GM12878 (cell line): ENCODE results near the gene ABHD15. TPM values are rescaled to one million over a fixed set of nuclear protein-coding genes. Genes with fewer than 3 reads are reported as not detected.
A peak's percentile ranks its signal among the peaks of the same experiment; 100 is the strongest.

Source experiments
- BACH1 ChIP-seq: fragments of 450-650 bp; IDR thresholded peaks from 2 replicates; pipeline ENCODE4 v1.6.1; 2017; ENCODE audit warnings: mild to moderate bottlenecking, borderline replicate concordance
- BHLHE40 ChIP-seq, 2 experiments: fragments of 450-650 bp in 1 of 2; IDR thresholded peaks; 2 replicates each; pipeline ENCODE4 v1.6.1; 2011 to 2017; ENCODE audit warnings: low read depth in 2 of 2, borderline replicate concordance in 1 of 2, improper control_type of control experiment in 1 of 2, low read length in 1 of 2, mild to moderate bottlenecking in 1 of 2
- CBX5 ChIP-seq: sonication (generic); IDR thresholded peaks from 2 replicates; pipeline ENCODE4 v1.6.1; 2016; ENCODE audit warnings: low read depth, moderate library complexity, mild to moderate bottlenecking, inconsistent platforms
- GABPA ChIP-seq: IDR thresholded peaks from 2 replicates; pipeline ENCODE4 v1.6.1; 2014; ENCODE audit warnings: antibody characterized with exemption, low read depth, mild to moderate bottlenecking, inconsistent platforms
- HCFC1 ChIP-seq: fragments of 150-350 bp; IDR thresholded peaks from 2 replicates; pipeline ENCODE4 v1.6.1; 2014; ENCODE audit warnings: low read length
- HDAC2 ChIP-seq: fragments of 200-600 bp; sonication (generic); IDR thresholded peaks from 2 replicates; pipeline ENCODE4 v1.6.1; 2017
- HDGF ChIP-seq: fragments of 450-650 bp; IDR thresholded peaks from 2 replicates; pipeline ENCODE4 v1.6.1; 2016; ENCODE audit warnings: antibody characterized with exemption
- MEF2B ChIP-seq: fragments of 450-650 bp; IDR thresholded peaks from 2 replicates; pipeline ENCODE4 v1.6.1; 2018; ENCODE audit warnings: mild to moderate bottlenecking, moderate library complexity; ENCODE audit not compliant: partially characterized antibody, poor library complexity, severe bottlenecking
- MYC ChIP-seq: IDR thresholded peaks from 2 replicates; pipeline ENCODE4 v1.6.1; 2011; ENCODE audit warnings: mild to moderate bottlenecking, low read length, moderate library complexity, inconsistent platforms; ENCODE audit not compliant: insufficient read depth, insufficient replicate concordance, insufficient read length, severe bottlenecking
- NFXL1 ChIP-seq: fragments of 450-650 bp; IDR thresholded peaks from 2 replicates; pipeline ENCODE4 v1.6.1; 2017; ENCODE audit warnings: antibody characterized with exemption, mild to moderate bottlenecking, borderline replicate concordance
- NFYB ChIP-seq: IDR thresholded peaks from 2 replicates; pipeline ENCODE4 v1.6.1; 2011; ENCODE audit warnings: low read depth, mild to moderate bottlenecking, low read length, improper control_type of control experiment, moderate library complexity; ENCODE audit not compliant: insufficient read depth
- POLR2A ChIP-seq: IDR thresholded peaks from 2 replicates; pipeline ENCODE4 v1.6.1; 2011; ENCODE audit warnings: low read depth, mild to moderate bottlenecking, low read length
- POLR2AphosphoS5 ChIP-seq: IDR thresholded peaks from 2 replicates; pipeline ENCODE4 v1.6.1; 2011; ENCODE audit warnings: mild to moderate bottlenecking, low read length, inconsistent platforms
- SMC3 ChIP-seq: IDR thresholded peaks from 2 replicates; pipeline ENCODE4 v1.6.1; 2011; ENCODE audit warnings: low read length, improper control_type of control experiment, borderline replicate concordance
- STAT1 ChIP-seq: fragments of 450-650 bp; conservative IDR thresholded peaks from 2 replicates; pipeline ENCODE4 v1.6.1; 2014; ENCODE audit warnings: antibody characterized with exemption, mild to moderate bottlenecking
- WRNIP1 ChIP-seq: IDR thresholded peaks from 2 replicates; pipeline ENCODE4 v1.6.1; 2011; ENCODE audit warnings: low read depth, low read length, improper control_type of control experiment, borderline replicate concordance
- ZBED1 ChIP-seq: IDR thresholded peaks from 2 replicates; pipeline ENCODE4 v1.6.1; 2016; ENCODE audit warnings: borderline replicate concordance
- ZSCAN29 ChIP-seq: fragments of 450-650 bp; IDR thresholded peaks from 2 replicates; pipeline ENCODE4 v1.6.1; 2017; ENCODE audit warnings: mild to moderate bottlenecking, moderate library complexity
- polyA plus RNA-seq, 11 experiments: library from polyadenylated mRNA; depleted of rRNA in 4 of 11; unstranded in 6 of 11; stranded (reverse) in 5 of 11; fragments of >200 nt; fragmentation: Nextera tagmentation in 4 of 11; fragmentation: Illumina TruSeq in 1 of 11; extraction: Ambion mirVana in 4 of 11; extraction: Trizol in 1 of 11; gene quantifications; 1 replicate in 1 of 11; 2 replicates in 10 of 11; pipeline versions ENCODE4 v1.2.1 to v1.2.3, GENCODE V29; 2011 to 2016; ENCODE audit warnings: inconsistent platforms in 2 of 11, missing spikeins in 2 of 11, low read depth in 1 of 11
- total RNA-seq, 4 experiments: library from RNA; depleted of rRNA in 3 of 4; stranded (reverse); fragments of >200 nt in 3 of 4; fragmentation: Illumina TruSeq in 1 of 4; extraction: Trizol in 1 of 4; gene quantifications; 2 replicates each; pipeline versions ENCODE4 v1.2.1 to v1.2.3, GENCODE V29; 2013 to 2021
- TF ChIP-seq, protein P1 (sequence below): fragments of 150-350 bp; IDR thresholded peaks from 2 replicates; pipeline ENCODE4 v1.6.1; 2016; ENCODE audit warnings: low read depth, low read length
- TF ChIP-seq, protein P2 (sequence below): fragments of 150-350 bp; IDR thresholded peaks from 2 replicates; pipeline ENCODE4 v1.6.1; 2014; ENCODE audit warnings: mild to moderate bottlenecking, low read depth, low read length
- TF ChIP-seq, protein P3 (sequence below): fragments of 450-650 bp; IDR thresholded peaks from 2 replicates; pipeline ENCODE4 v1.6.1; 2016; ENCODE audit warnings: mild to moderate bottlenecking
- TF ChIP-seq, protein P4 (sequence below), 3 experiments: IDR thresholded peaks in 2 of 3; conservative IDR thresholded peaks in 1 of 3; 2 replicates each; pipeline ENCODE4 v1.5.1; 2011; ENCODE audit warnings: low read depth in 3 of 3, low read length in 3 of 3, mild to moderate bottlenecking in 3 of 3, control low read depth in 2 of 3, moderate library complexity in 2 of 3, inconsistent platforms in 1 of 3, mixed read lengths in 1 of 3; ENCODE audit not compliant: control insufficient read depth in 2 of 3, insufficient read depth in 1 of 3; ENCODE audit errors: extremely low read depth in 1 of 3

ABHD15 gene
- total and polyA plus RNA-seq, 10 of the 15 experiments (the other 5 are each of a cell fraction or from before 2014, with no cell fraction given) = 2.1 to 9.2 (median 4.9) TPM

DNA sequence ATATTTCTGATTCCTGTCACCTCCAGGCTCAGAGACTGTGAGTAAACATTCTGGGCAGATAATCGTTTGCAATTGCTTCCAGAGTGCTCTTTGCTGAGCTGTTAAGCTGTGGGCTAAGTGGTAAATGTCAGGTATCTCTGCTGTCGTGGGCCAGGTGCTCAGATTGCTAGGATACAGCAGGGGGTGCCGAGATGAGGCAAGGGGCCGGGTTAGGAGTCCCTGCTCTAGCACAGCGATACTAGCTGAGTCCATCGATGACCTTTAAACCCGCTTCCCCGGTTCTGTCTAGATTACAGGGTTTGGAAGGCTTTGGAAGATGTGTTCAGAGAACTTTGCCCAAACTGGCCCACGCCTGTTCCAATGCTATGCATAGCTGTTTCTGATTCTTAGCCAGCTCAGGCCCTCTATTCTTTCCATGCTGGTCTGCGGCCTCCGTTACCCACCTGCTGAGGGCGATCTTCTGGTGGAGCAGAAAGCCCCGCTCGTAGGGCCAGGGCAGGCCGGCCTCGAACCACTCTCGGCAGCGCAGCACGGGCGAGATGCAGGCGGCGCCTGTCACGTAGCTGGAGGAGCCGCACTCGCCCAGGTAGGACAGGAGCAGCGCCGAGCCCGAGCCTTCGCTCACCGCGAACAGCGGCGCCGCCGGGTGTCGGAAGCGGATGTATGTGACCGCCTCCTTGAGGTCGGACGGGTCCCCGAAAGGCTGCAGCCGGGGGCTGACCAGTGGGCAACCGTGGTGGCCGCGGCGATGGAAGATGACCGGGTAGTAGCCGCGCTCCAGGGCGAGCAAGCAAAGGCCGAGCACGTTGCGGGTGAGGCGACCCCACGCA, 979 bp downstream of the ABHD15 start (continued):
- TF ChIP-seq, protein P1, sequence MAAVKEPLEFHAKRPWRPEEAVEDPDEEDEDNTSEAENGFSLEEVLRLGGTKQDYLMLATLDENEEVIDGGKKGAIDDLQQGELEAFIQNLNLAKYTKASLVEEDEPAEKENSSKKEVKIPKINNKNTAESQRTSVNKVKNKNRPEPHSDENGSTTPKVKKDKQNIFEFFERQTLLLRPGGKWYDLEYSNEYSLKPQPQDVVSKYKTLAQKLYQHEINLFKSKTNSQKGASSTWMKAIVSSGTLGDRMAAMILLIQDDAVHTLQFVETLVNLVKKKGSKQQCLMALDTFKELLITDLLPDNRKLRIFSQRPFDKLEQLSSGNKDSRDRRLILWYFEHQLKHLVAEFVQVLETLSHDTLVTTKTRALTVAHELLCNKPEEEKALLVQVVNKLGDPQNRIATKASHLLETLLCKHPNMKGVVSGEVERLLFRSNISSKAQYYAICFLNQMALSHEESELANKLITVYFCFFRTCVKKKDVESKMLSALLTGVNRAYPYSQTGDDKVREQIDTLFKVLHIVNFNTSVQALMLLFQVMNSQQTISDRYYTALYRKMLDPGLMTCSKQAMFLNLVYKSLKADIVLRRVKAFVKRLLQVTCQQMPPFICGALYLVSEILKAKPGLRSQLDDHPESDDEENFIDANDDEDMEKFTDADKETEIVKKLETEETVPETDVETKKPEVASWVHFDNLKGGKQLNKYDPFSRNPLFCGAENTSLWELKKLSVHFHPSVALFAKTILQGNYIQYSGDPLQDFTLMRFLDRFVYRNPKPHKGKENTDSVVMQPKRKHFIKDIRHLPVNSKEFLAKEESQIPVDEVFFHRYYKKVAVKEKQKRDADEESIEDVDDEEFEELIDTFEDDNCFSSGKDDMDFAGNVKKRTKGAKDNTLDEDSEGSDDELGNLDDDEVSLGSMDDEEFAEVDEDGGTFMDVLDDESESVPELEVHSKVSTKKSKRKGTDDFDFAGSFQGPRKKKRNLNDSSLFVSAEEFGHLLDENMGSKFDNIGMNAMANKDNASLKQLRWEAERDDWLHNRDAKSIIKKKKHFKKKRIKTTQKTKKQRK = no peak
- TF ChIP-seq HDAC2 (no peak), NFXL1 (no peak), HCFC1 (no peak), BHLHE40 (IDR thresholded peaks at IDR 0.05; ENCODE audit: borderline replicate concordance in 1 of 2, low read depth in 2 of 2, low read length in 1 of 2) (peak in 1 of 2 experiments; percentile 61; a peak in 1 of 4 replicates), NFYB (no peak), ZSCAN29 (no peak), BACH1 (peak; percentile 21; the same call in 1 of the 2 replicates), STAT1 (no peak), GABPA (no peak), POLR2AphosphoS5 (no peak), WRNIP1 (no peak), SMC3 (no peak), HDGF (peak; percentile 55; the same call in 1 of the 2 replicates), POLR2A (no peak), ZBED1 (no peak), MEF2B (no peak), MYC (peak; percentile 40), CBX5 (no peak)
- TF ChIP-seq, protein P2, sequence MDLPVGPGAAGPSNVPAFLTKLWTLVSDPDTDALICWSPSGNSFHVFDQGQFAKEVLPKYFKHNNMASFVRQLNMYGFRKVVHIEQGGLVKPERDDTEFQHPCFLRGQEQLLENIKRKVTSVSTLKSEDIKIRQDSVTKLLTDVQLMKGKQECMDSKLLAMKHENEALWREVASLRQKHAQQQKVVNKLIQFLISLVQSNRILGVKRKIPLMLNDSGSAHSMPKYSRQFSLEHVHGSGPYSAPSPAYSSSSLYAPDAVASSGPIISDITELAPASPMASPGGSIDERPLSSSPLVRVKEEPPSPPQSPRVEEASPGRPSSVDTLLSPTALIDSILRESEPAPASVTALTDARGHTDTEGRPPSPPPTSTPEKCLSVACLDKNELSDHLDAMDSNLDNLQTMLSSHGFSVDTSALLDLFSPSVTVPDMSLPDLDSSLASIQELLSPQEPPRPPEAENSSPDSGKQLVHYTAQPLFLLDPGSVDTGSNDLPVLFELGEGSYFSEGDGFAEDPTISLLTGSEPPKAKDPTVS = no peak
- TF ChIP-seq, protein P3, sequence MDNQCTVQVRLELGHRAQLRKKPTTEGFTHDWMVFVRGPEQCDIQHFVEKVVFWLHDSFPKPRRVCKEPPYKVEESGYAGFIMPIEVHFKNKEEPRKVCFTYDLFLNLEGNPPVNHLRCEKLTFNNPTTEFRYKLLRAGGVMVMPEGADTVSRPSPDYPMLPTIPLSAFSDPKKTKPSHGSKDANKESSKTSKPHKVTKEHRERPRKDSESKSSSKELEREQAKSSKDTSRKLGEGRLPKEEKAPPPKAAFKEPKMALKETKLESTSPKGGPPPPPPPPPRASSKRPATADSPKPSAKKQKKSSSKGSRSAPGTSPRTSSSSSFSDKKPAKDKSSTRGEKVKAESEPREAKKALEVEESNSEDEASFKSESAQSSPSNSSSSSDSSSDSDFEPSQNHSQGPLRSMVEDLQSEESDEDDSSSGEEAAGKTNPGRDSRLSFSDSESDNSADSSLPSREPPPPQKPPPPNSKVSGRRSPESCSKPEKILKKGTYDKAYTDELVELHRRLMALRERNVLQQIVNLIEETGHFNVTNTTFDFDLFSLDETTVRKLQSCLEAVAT = peak; percentile 81
- TF ChIP-seq, protein P4, sequence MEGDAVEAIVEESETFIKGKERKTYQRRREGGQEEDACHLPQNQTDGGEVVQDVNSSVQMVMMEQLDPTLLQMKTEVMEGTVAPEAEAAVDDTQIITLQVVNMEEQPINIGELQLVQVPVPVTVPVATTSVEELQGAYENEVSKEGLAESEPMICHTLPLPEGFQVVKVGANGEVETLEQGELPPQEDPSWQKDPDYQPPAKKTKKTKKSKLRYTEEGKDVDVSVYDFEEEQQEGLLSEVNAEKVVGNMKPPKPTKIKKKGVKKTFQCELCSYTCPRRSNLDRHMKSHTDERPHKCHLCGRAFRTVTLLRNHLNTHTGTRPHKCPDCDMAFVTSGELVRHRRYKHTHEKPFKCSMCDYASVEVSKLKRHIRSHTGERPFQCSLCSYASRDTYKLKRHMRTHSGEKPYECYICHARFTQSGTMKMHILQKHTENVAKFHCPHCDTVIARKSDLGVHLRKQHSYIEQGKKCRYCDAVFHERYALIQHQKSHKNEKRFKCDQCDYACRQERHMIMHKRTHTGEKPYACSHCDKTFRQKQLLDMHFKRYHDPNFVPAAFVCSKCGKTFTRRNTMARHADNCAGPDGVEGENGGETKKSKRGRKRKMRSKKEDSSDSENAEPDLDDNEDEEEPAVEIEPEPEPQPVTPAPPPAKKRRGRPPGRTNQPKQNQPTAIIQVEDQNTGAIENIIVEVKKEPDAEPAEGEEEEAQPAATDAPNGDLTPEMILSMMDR (IDR thresholded peaks at IDR 0.05 in 2 of 3, conservative IDR thresholded peaks at IDR 0.05 in 1 of 3; ENCODE audit: control insufficient read depth in 2 of 3, extremely low read depth in 1 of 3, insufficient read depth in 1 of 3, low read depth in 3 of 3, low read length in 3 of 3) = peak in 2 of 3 experiments; percentile 24 to 29; a peak in 4 of 6 replicates
